Measurements from ENCODE around the gene TPD52L3.

TPD52L3 gene

DNA sequence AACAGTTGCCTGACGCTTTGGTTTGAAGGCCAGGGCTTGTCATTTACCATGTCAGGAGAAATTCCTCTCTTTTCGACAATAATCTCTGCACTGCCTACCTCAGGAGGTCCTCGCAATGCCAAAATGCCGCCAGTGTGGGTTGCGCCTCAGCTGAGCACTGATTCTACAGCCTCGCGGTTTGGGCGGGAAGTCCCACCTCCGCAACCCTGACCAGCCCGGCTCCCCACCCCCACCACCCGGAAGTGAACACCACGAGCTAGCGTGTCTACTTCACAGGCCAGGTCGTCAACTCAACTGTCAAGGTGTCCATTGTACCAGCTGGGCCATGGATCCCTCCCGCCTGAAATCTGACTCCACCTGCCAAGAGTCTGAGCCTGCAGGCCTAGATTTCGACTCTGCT lies at the start of gene TPD52L3:
Gene TPD52L3, plus strand, starts transcription at position 273 of the 400 bp plus-strand sequence. CDS start 221 bp downstream, outside the sequence.
- DNase-seq (ENCODE audit: low read depth) = no peak

- no peak for DNase-seq (ENCODE audit: low read depth)
Measured at GRCh38 chr9:6301858-6302257, 26.3 kb upstream of the TPD52L3 start.

DNA sequence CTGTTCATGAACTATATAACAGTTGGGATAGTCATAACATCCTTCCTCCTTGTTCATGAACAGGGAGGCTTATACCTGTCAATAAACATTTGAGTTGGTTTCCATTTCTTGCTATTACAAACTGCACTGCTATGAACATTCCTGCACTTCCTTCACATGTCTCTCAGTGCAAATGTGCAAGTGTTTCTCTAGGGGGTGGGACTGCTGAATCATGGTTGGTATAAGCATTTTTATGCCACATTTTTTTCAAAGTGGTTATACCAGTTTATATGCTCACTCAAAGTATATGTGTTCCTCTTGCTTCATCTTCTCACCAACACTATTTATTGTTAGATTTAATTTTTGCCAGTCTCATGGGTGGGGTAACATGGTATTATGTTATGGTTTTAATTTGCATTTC lies 25.8 kb upstream of the TPD52L3 start:
- no peak for DNase-seq (ENCODE audit: low read depth)

DNA sequence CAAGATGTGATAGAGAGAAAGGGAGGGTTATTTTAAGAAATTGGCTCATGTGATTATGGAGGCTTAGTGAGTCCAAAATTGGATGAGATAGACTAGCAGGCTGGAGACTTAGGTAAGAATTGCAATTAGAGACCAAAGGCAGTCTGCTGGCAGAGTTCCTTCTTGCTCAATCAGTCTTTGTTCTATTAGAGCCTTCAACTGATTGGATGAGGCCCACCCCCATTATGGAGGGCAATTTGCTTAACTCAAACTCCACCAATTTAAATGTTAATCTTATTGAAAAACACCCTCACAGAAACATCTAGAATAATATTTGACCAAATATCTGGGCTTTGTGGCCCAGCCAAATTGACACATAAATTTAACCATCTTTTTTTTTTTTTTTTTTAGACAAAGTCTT lies 23.9 kb upstream of the TPD52L3 start:
- DNase-seq (ENCODE audit: low read depth) = no peak

DNA sequence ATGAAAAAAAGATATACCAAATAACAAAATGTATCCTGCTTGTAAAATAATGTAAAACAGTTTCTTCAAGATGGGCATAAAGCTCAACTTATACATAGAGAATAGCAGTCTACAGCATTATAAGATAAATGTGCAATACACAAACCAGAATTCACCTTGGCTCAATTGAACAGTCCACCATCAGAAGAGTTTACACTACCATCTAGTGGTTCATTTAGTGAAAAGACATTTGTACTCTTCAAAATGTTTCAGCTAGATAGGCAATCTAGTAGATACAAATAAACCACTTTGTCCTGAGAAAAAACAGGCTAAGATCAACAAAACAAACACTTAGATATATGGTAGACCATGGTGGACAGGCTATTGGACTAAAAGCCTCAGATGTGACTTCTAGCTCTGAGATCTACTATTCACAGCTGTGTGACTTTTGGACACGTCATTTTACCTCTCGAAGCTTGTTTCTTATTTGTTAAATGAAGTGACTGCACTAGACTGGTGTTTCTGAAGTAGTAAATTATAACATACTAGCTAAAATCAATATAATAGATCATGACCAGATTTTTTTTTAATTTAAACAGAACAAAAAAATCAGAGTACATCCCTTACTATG lies 22.1 kb upstream of the TPD52L3 start:
- no peak for DNase-seq (ENCODE audit: low read depth)

GRCh38 chr9:6307551-6308096 lies 20.6 kb upstream of the TPD52L3 start:
- DNase-seq (ENCODE audit: low read depth) = no peak

DNA sequence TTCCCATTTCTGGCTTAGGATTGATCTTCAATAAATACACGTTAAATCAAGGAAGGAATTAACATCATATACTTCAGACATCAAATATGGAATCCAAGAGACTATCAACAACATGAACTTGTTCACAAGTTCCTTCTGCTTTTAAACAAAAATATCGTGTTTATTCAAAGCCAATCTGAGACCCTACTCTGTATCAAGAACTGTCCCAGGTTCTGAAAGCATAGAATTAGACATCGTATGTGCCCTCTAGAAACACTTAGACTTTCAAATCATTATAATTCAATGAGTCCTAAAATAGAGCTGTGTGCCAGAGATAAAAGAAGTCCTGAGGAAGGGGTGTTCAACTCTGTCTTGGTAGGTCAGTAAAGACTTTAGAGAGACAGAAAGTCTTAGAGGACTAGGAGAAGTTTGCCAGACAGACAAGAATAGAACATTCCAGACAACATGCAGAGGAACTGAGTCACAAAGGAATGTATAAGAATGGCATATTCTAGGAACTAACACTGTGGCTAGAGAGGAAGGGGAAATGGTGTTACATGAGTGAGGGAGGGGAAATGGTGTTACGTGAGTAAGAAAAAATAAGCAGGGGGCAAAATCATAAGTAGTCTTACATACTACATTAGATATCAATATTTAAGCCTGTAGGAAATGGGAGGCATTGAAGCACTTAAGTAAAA lies 2.9 kb downstream of the TPD52L3 start:
- no peak for DNase-seq (ENCODE audit: low read depth)

DNA sequence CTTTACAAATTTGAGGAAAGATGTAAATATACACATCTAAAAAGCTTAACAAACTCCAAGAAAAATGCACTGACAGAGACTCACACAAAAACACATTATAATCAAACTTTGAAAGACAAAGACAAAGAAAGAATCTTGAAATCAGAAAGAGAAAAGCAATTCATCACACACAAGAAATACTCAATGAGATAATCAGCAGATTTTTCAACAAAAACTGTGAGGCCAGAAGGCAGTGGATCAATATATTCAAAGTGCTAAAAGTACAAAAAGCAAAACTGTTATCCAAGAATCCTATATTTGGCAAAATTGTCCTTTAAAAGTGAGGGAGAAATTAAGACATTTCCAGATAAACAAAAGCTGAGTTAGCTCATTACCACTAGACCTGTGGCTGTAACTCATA lies 6.1 kb downstream of the TPD52L3 start:
- no peak for DNase-seq (ENCODE audit: low read depth)

GRCh38 chr9:6348766-6349165 lies 20.6 kb downstream of the TPD52L3 start:
- DNase-seq (ENCODE audit: low read depth) = no peak

DNA sequence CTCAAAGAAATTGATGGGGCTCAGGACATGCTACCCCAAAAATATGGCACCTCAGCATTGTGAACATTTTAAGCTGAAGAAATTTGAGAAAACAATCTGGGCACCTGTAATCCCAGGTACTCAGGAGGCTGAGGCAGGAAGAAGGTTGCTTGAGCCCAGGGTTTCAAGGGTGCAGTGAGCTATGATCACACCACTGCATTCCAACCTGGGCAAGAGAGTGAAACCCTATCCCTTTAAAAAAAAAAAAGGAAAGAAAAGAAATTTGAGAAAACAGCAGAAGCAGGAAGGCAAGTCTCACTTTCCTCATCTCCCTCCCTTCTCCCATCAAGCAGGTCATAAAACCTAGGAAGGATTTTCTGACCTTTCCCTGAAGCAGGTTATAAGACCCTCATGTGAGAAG lies 23.6 kb downstream of the TPD52L3 start:
- DNase-seq (ENCODE audit: low read depth) = no peak

DNA sequence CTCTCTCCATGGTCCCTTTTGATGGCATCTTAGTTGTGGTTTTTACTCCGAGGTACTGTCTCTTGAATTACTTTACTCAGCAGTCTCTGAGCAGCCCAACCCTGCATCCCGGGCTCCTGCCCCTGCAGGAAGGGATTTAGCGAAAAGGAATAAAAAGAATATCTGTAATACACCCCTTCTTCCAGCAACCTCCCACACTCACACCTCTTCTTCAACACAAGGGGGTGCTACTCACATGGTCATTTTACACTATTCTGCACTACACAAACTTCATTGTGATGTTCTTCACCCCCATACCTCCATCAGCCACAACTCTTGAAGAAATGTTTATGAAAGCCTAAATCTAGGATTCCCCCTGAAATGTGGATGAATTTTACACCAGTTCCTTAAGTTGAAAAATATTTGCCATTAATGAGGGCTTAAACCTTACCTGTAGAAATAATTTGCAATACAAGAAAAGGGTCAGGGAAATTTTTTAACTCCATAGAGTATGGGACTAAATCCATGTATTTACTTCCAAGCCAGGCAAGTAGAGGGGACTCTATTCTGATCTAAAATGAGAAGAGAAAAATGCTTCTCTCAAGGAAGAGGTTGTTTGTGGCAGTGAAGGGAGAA lies 26.0 kb downstream of the TPD52L3 start:
- no peak for DNase-seq (ENCODE audit: low read depth)

- DNase-seq (ENCODE audit: low read depth) = no peak
Measured at GRCh38 chr9:6355728-6356127, 27.6 kb downstream of the TPD52L3 start.

DNA sequence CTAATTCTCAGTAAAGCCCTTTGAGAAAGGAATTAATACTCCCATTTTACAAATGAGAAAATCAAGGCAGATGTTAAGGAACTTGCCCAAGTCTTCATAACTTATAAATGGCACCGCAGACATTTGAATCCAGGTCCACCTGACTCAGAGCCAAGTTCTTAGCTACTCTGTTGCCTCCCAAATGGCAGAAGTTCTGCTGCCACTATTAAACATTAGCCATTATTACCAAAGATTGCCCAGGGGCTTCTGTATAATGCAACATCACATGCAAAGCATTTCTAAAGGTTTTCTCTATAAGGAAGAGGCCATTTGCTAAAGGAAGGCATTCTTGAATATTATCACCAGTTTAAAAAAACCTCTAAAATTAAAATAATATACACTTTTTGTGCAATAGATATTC lies 28.3 kb downstream of the TPD52L3 start:
- DNase-seq (ENCODE audit: low read depth) = no peak

GRCh38 chr9:6356904-6357303 lies 28.7 kb downstream of the TPD52L3 start:
- DNase-seq (ENCODE audit: low read depth) = no peak

DNA sequence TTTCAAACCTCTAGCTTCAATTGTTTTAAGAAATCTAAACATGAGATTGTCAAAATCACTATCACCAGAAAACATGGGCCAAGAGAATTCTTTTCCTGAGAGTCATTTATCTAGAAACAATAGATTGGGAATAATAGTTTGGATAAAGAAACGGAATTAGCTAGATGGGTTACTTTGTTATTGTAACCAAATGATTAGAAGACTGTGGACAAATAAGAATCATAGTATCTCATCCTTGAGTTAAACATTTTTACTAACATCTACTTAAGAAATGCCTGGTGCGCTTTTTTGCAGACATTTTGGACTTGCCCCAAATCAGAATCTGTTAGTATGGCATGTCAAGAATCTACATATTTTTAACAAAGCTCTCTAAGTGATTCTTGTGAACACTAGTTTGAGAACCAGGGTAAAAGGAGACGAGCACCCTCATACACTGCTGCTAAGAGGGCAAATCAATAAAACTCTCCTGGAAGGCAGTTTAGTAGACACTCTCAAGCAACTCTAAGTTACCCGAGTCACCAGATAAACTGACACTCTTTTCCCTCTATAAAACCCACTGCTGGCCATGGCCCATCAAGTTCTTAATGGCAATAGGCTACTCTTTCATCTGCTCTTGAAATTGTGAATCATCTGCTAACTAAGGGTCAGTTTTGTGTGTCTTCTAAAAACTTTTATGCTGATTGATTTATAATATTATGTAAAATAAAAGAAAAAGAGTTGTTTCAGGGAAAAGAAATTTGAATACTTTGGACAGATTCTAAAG lies 39.1 kb downstream of the TPD52L3 start:
- DNase-seq (ENCODE audit: low read depth) = no peak

DNA sequence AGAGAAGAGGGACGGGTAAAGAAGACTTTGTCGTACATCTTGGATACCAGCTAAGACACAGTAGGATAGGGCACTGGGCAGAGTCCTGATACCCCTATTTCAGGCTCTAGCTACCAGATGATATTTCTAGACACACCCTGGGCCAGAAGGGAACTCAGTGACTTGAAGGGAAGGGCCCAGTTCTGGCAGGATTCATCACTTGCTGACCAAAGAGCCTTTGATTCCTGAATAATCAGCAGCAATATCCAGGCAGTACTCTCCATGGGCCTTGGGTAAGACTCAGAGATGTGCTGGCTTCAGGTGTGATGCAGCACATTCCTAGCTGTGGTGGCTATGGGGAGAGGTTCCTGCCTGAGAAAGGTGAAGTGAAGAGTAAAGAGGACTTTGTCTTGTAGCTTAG lies 40.7 kb downstream of the TPD52L3 start:
- no peak for DNase-seq (ENCODE audit: low read depth)
